ENCODE measurements around the gene EVI5.

EVI5 gene

DNA sequence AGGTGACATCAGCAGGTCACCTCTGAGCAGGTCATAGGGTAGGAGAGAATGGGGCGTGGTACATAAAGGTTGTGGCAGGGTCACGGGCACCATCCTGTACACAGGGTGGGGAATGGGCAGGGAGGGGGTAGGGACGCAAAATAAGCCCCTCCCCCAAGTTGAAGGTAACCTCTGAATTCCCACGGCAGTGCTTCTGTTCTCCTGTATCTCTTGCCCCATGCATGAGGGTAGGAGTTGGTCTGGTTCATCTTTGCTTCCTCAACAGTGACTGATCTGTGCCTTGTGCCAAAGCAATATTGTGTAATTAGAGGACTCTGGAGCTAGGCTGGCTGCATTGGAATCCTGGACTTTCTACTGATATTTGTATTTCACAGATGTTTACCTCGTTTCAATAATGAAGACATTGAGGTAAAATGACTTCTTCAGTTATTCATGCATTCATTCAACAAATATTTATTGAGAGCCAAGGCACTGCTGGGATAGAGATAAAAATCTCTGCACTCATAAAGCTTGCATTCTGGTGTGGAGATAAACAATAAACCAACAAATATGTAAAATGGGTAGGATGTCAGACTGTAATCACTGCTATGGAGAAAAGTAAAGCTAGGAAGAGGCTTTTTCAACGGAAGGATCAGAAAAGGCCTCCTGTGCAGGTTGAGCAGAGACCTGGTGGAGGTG lies 279.8 kb downstream of the EVI5 start:
- no peak overlapping the region for H3K4me3 ChIP-seq (ENCODE audit: low read depth, low read length)

DNA sequence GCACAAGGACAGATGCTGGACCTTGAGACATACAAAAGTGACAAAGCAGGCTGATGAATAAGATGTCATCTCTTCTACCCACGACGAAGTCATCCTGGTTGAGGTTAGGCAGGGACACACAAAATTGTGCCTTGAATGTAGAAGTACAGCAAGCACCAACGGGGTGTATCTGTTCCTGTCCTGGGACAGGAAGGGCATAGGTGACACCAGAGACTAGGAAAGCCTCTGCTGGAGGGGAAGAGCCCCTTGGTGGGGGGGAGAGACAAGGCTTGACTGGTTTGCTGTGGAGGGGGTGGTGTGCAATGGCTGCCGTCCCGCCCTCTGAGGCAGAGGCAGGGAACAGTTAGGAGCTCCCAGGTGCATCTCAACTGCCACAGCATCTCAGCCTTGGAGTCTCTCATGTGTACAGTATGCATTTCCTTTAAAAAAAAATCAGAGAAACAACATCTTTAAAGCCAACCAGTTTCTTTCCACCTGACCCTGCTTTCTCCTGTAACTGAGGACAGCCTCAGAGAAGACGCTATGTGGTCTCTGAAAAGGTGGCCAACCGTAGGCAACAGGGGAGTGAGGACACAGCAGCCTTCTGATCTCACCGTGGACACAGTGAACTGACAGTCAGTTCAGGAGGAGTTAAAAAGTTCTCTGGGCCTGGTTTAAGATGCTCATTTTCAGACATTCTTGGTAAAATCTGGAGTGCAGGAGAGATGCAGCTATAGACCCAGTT lies 280.5 kb downstream of the EVI5 start:
- TF ChIP-seq, protein P1, sequence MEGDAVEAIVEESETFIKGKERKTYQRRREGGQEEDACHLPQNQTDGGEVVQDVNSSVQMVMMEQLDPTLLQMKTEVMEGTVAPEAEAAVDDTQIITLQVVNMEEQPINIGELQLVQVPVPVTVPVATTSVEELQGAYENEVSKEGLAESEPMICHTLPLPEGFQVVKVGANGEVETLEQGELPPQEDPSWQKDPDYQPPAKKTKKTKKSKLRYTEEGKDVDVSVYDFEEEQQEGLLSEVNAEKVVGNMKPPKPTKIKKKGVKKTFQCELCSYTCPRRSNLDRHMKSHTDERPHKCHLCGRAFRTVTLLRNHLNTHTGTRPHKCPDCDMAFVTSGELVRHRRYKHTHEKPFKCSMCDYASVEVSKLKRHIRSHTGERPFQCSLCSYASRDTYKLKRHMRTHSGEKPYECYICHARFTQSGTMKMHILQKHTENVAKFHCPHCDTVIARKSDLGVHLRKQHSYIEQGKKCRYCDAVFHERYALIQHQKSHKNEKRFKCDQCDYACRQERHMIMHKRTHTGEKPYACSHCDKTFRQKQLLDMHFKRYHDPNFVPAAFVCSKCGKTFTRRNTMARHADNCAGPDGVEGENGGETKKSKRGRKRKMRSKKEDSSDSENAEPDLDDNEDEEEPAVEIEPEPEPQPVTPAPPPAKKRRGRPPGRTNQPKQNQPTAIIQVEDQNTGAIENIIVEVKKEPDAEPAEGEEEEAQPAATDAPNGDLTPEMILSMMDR (IDR thresholded peaks at IDR 0.05; ENCODE audit: low read depth, low read length), result no peak
- no peak overlapping the region for H3K4me3 ChIP-seq (ENCODE audit: low read depth, low read length)

More for the DNA sequence above, 279.8 kb downstream of the EVI5 start:
- TF ChIP-seq, protein P1 (IDR thresholded peaks at IDR 0.05; ENCODE audit: low read depth, low read length), result no peak

GRCh38 chr1:92503926-92504285 lies 281.0 kb downstream of the EVI5 start:
- no peak overlapping the region for H3K4me3 ChIP-seq (ENCODE audit: low read depth, low read length)

GRCh38 chr1:92503043-92503925 lies 281.6 kb downstream of the EVI5 start:
- H3K4me3 ChIP-seq (ENCODE audit: low read depth, low read length), result no peak overlapping the region
- TF ChIP-seq, protein P1 (IDR thresholded peaks at IDR 0.05; ENCODE audit: low read depth, low read length), result no peak

More at GRCh38 chr1:92503926-92504285, 281.0 kb downstream of the EVI5 start:
- TF ChIP-seq, protein P1 (IDR thresholded peaks at IDR 0.05; ENCODE audit: low read depth, low read length), result no peak

GRCh38 chr1:92502247-92502646 lies 282.7 kb downstream of the EVI5 start:
- TF ChIP-seq, protein P1 (IDR thresholded peaks at IDR 0.05; ENCODE audit: low read depth, low read length), result no peak
- no peak overlapping the region for H3K4me3 ChIP-seq (ENCODE audit: low read depth, low read length)

DNA sequence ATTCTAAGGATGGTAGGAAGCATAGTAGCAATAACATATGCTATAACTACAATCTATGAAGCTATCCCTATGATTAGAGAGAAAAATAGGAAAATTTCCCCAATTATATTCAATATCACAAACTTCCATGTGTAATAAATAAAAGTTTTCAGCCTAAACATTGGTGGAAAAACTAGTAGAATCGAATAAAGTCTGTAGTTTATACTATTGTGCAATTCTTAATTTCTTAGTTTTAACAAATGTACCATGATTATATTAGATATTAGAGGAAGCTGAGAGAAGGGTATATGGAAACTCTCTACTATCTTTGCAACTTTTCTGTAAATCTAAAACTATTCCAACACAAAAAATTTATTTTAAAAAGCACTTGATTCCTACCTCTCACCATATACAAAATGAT lies 284.4 kb downstream of the EVI5 start:
- TF ChIP-seq, protein P1 (IDR thresholded peaks at IDR 0.05; ENCODE audit: low read depth, low read length), result no peak
- H3K4me3 ChIP-seq (ENCODE audit: low read depth, low read length), result no peak overlapping the region
